ENCODE measurements around the gene VPS26B. TPM values are rescaled to one million over a fixed set of nuclear protein-coding genes. Genes with fewer than 3 reads are reported as not detected.

The VPS26B gene
- total RNA-seq, 1 experiment from 2014 or later, result 29.3 TPM

DNA sequence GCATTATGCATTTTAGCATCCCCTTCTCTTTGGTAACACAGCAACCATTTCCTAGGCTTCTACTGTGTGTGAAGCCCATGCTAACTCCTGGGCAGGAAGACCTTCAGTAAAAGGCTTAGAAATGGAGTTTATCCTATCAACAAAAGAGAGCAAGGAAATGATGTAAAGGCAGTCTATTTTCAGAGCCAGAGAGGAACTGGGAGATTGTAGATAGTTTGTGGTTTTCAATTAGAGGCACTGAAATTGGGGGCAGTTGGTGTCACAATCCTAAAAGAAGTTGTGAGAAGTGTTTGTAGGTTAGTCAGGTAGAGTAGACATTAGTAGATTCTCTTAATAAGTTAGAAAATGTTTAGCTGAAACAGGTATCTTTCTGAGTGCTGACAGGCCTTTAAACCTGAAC lies 36.0 kb downstream of the VPS26B start:
- no peak for ATAC-seq
- H3K27me3 Mint-ChIP-seq (ENCODE audit: low read depth), result no peaks in the 10 kb centered on the region
- ChIA-PET CTCF (interaction anchor here (1.0 to 4.0 kb wide), 3 partner anchors 10 to 53 kb away, joined by 3 to 46 read pairs (median 12); no protein-coding TSS in a partner anchor), POLR2A (no interaction called here)
- no peak overlapping the region for H3K4me3 Mint-ChIP-seq
- H3K4me1 Mint-ChIP-seq, result peaks cover 13% of the 10 kb centered on the region
- H3K9me3 Mint-ChIP-seq, result no peaks in the 10 kb centered on the region
- H3K27ac Mint-ChIP-seq, result no peak overlapping the region
- peaks cover 55% of the 10 kb centered on the region for H3K36me3 Mint-ChIP-seq
- TF ChIP-seq, protein P1, sequence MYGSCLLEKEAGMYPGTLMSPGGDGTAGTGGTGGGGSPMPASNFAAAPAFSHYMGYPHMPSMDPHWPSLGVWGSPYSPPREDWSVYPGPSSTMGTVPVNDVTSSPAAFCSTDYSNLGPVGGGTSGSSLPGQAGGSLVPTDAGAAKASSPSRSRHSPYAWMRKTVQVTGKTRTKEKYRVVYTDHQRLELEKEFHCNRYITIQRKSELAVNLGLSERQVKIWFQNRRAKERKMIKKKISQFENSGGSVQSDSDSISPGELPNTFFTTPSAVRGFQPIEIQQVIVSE (CRISPR knock-in tag; IDR thresholded peaks at IDR 0.05; ENCODE audit: borderline replicate concordance), result no peak
- TF ChIP-seq ETV6 (CRISPR knock-in tag; IDR thresholded peaks at IDR 0.05) (no peak), ATF1 (CRISPR knock-in tag; IDR thresholded peaks at IDR 0.05) (no peak), SMAD4 (CRISPR knock-in tag; IDR thresholded peaks at IDR 0.05) (no peak), SP1 (CRISPR knock-in tag; conservative IDR thresholded peaks at IDR 0.05) (no peak), JAZF1 (CRISPR knock-in tag; IDR thresholded peaks at IDR 0.05) (no peak), GRHL2 (CRISPR knock-in tag; IDR thresholded peaks at IDR 0.05; ENCODE audit: insufficient replicate concordance, severe bottlenecking) (no peak), ATF6 (CRISPR knock-in tag; IDR thresholded peaks at IDR 0.05) (no peak), HMGA2 (CRISPR knock-in tag; IDR thresholded peaks at IDR 0.05) (no peak), IRF2 (CRISPR knock-in tag; IDR thresholded peaks at IDR 0.05; ENCODE audit: borderline replicate concordance, low read depth) (no peak), NFE2L1 (CRISPR knock-in tag; IDR thresholded peaks at IDR 0.05) (no peak), NR1H2 (CRISPR knock-in tag; IDR thresholded peaks at IDR 0.05) (no peak), TP53 (CRISPR knock-in tag; IDR thresholded peaks at IDR 0.05) (no peak), RELA (CRISPR knock-in tag; IDR thresholded peaks at IDR 0.05; ENCODE audit: borderline replicate concordance) (no peak), ERG (CRISPR knock-in tag; IDR thresholded peaks at IDR 0.05) (no peak), CBFB (CRISPR knock-in tag; IDR thresholded peaks at IDR 0.05; ENCODE audit: low read depth) (no peak)
- TF ChIP-seq, protein P2, sequence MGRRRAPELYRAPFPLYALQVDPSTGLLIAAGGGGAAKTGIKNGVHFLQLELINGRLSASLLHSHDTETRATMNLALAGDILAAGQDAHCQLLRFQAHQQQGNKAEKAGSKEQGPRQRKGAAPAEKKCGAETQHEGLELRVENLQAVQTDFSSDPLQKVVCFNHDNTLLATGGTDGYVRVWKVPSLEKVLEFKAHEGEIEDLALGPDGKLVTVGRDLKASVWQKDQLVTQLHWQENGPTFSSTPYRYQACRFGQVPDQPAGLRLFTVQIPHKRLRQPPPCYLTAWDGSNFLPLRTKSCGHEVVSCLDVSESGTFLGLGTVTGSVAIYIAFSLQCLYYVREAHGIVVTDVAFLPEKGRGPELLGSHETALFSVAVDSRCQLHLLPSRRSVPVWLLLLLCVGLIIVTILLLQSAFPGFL (CRISPR knock-in tag; IDR thresholded peaks at IDR 0.05; ENCODE audit: borderline replicate concordance), result no peak
- TF ChIP-seq, protein P3, sequence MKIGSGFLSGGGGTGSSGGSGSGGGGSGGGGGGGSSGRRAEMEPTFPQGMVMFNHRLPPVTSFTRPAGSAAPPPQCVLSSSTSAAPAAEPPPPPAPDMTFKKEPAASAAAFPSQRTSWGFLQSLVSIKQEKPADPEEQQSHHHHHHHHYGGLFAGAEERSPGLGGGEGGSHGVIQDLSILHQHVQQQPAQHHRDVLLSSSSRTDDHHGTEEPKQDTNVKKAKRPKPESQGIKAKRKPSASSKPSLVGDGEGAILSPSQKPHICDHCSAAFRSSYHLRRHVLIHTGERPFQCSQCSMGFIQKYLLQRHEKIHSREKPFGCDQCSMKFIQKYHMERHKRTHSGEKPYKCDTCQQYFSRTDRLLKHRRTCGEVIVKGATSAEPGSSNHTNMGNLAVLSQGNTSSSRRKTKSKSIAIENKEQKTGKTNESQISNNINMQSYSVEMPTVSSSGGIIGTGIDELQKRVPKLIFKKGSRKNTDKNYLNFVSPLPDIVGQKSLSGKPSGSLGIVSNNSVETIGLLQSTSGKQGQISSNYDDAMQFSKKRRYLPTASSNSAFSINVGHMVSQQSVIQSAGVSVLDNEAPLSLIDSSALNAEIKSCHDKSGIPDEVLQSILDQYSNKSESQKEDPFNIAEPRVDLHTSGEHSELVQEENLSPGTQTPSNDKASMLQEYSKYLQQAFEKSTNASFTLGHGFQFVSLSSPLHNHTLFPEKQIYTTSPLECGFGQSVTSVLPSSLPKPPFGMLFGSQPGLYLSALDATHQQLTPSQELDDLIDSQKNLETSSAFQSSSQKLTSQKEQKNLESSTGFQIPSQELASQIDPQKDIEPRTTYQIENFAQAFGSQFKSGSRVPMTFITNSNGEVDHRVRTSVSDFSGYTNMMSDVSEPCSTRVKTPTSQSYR (CRISPR knock-in tag; IDR thresholded peaks at IDR 0.05), result no peak
- TF ChIP-seq, protein P4, sequence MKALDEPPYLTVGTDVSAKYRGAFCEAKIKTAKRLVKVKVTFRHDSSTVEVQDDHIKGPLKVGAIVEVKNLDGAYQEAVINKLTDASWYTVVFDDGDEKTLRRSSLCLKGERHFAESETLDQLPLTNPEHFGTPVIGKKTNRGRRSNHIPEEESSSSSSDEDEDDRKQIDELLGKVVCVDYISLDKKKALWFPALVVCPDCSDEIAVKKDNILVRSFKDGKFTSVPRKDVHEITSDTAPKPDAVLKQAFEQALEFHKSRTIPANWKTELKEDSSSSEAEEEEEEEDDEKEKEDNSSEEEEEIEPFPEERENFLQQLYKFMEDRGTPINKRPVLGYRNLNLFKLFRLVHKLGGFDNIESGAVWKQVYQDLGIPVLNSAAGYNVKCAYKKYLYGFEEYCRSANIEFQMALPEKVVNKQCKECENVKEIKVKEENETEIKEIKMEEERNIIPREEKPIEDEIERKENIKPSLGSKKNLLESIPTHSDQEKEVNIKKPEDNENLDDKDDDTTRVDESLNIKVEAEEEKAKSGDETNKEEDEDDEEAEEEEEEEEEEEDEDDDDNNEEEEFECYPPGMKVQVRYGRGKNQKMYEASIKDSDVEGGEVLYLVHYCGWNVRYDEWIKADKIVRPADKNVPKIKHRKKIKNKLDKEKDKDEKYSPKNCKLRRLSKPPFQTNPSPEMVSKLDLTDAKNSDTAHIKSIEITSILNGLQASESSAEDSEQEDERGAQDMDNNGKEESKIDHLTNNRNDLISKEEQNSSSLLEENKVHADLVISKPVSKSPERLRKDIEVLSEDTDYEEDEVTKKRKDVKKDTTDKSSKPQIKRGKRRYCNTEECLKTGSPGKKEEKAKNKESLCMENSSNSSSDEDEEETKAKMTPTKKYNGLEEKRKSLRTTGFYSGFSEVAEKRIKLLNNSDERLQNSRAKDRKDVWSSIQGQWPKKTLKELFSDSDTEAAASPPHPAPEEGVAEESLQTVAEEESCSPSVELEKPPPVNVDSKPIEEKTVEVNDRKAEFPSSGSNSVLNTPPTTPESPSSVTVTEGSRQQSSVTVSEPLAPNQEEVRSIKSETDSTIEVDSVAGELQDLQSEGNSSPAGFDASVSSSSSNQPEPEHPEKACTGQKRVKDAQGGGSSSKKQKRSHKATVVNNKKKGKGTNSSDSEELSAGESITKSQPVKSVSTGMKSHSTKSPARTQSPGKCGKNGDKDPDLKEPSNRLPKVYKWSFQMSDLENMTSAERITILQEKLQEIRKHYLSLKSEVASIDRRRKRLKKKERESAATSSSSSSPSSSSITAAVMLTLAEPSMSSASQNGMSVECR (CRISPR knock-in tag; IDR thresholded peaks at IDR 0.05; ENCODE audit: borderline replicate concordance), result no peak
- TF ChIP-seq, protein P5, sequence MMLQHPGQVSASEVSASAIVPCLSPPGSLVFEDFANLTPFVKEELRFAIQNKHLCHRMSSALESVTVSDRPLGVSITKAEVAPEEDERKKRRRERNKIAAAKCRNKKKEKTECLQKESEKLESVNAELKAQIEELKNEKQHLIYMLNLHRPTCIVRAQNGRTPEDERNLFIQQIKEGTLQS (CRISPR knock-in tag; conservative IDR thresholded peaks at IDR 0.05), result no peak
- no peak for DNase-seq (ENCODE audit: low spot score)
